Measurements from ENCODE around the gene UQCRFS1. TPM values are rescaled to one million over a fixed set of nuclear protein-coding genes. Genes with fewer than 3 reads are reported as not detected.

The UQCRFS1 gene
- total RNA-seq, 1 donor from 2014 or later, result 33.6 TPM

DNA sequence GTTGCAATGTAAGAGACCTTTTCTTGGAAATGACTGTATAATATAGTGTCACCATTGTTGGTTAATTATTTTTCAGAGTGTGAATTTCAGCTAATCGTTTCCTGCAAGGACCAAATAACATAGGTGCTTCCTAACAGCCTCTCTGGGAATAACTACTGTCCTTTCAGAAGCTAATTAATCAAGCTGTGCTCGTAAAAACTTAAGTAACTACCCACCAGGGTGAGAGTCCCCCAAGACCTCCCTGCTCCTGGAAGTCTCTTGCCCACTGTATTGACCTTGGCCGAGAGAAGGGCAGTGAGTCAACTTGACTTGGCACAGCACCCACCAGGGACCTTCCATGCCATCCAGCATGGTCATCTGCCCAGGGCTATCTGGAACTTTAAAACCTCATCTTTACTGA is 50.3 kb downstream of the UQCRFS1 start:
- no peak for DNase-seq (ENCODE audit: low read depth)

DNA sequence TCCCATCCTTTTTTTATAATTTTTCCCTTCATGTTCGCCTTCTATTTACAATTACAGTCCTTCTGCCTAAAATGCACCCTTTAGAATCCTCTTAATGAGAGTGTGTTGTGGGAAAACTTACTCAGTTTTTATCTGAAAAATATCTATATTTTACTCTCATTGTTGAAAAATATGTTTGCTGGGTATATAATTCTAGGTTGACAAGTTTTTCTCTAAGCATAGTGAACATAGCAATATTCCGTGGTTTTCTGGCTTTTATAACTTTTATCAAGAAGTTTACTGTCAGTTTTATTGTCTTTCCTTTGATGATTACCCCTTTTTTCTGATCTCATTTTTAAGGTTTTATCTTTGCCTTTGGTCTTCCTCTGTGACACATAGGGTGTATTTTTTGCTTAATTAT is 57.3 kb downstream of the UQCRFS1 start:
- no peak for DNase-seq (ENCODE audit: low read depth)
